Neural progenitor cell (in vitro differentiated cells): ENCODE measurements around the gene GLMP. TPM values are rescaled to one million over a fixed set of nuclear protein-coding genes. Genes with fewer than 3 reads are reported as not detected.

Experiments used
- DNase-seq: peaks from one replicate; pipeline ENCODE4 v3.0.0-alpha.2; 2016; ENCODE audit warnings: low spot score
- H2AFZ ChIP-seq: fragments of 200-600 bp; sonication (generic); replicated peaks from 2 replicates; pipeline ENCODE4 v1.6.1; 2016; ENCODE audit warnings: antibody characterized with exemption
- H3F3A ChIP-seq: fragments of 200-600 bp; sonication (generic); 2 replicates; pipeline ENCODE4 v1.6.1; 2016; ENCODE audit warnings: antibody characterized with exemption, low read depth
- H3K27ac ChIP-seq: fragments of 200-600 bp; sonication (generic); 2 replicates; pipeline ENCODE4 v1.5.1; 2016; ENCODE audit warnings: mild to moderate bottlenecking
- H3K27me3 ChIP-seq: fragments of 200-600 bp; sonication (generic); 2 replicates; pipeline ENCODE4 v1.6.1; 2016; ENCODE audit warnings: mild to moderate bottlenecking, moderate library complexity
- H3K36me3 ChIP-seq: fragments of 200-600 bp; sonication (generic); 2 replicates; pipeline ENCODE4 v1.5.1; 2016
- H3K4me1 ChIP-seq: fragments of 200-600 bp; sonication (generic); 2 replicates; pipeline ENCODE4 v1.6.1; 2016; ENCODE audit warnings: mixed run types
- H3K4me2 ChIP-seq: fragments of 200-600 bp; sonication (generic); 2 replicates; pipeline ENCODE4 v1.6.1; 2016
- H3K4me3 ChIP-seq: fragments of 200-600 bp; sonication (generic); 2 replicates; pipeline ENCODE4 v1.5.1; 2016
- H3K79me2 ChIP-seq: fragments of 200-600 bp; sonication (generic); 2 replicates; pipeline ENCODE4 v1.6.1; 2016; ENCODE audit warnings: low read depth
- H3K9ac ChIP-seq: fragments of 200-600 bp; sonication (generic); 2 replicates; pipeline ENCODE4 v1.6.1; 2016
- H3K9me3 ChIP-seq: fragments of 200-600 bp; sonication (generic); 2 replicates; pipeline ENCODE4 v1.5.1; 2016; ENCODE audit warnings: low read depth
- H4K20me1 ChIP-seq: fragments of 200-600 bp; sonication (generic); 2 replicates; pipeline ENCODE4 v1.6.1; 2016; ENCODE audit warnings: low read depth
- H3K27ac Mint-ChIP-seq: 3 replicates; pipeline ENCODE4 v1.8.0; 2021; ENCODE audit warnings: mixed read lengths
- H3K27me3 Mint-ChIP-seq: 2 replicates; pipeline ENCODE4 v1.8.0; 2022; ENCODE audit warnings: low read depth, mild to moderate bottlenecking, inconsistent platforms, moderate library complexity, mixed read lengths; ENCODE audit not compliant: insufficient read depth
- H3K36me3 Mint-ChIP-seq: 3 replicates; pipeline ENCODE4 v1.8.0; 2021; ENCODE audit warnings: mixed read lengths
- H3K4me1 Mint-ChIP-seq: 3 replicates; pipeline ENCODE4 v1.8.0; 2021; ENCODE audit warnings: mixed read lengths
- H3K4me3 Mint-ChIP-seq: 3 replicates; pipeline ENCODE4 v1.8.0; 2021; ENCODE audit warnings: mild to moderate bottlenecking, moderate library complexity, mixed read lengths
- H3K9me3 Mint-ChIP-seq: 3 replicates; pipeline ENCODE4 v1.8.0; 2020; ENCODE audit warnings: mixed read lengths
- CTCF ChIP-seq: fragments of 200-600 bp; sonication (generic); IDR thresholded peaks from 2 replicates; pipeline ENCODE4 v1.5.1; 2017; ENCODE audit warnings: antibody characterized with exemption, mild to moderate bottlenecking
- EZH2 ChIP-seq: fragments of 200-600 bp; sonication (generic); IDR thresholded peaks from 2 replicates; pipeline ENCODE4 v1.6.1; 2017; ENCODE audit warnings: antibody characterized with exemption, mild to moderate bottlenecking, moderate library complexity
- EZH2phosphoT487 ChIP-seq: fragments of 200-600 bp; sonication (generic); IDR thresholded peaks from 2 replicates; pipeline ENCODE4 v1.6.1; 2017; ENCODE audit warnings: antibody characterized with exemption
- total RNA-seq: library from RNA; depleted of rRNA; stranded (reverse); fragments of >200 nt; gene quantifications from 2 replicates; pipeline ENCODE4 v1.2.3, GENCODE V29; 2015; ENCODE audit warnings: low replicate concordance

GLMP gene
- total RNA-seq, 1 donor from 2014 or later: 38.7 TPM

- H3K27me3 ChIP-seq: no peaks in the 10 kb centered on the region
- TF ChIP-seq EZH2phosphoT487 (no peak), CTCF (no peak), EZH2 (no peak)
- H3K4me3 ChIP-seq: no peak overlapping the region
- no peak overlapping the region for H3K27ac ChIP-seq
- Mint-ChIP-seq H3K4me1 (no peaks in the 10 kb centered on the region), H3K27ac (peak overlapping the region; percentile 30), H3K4me3 (no peak overlapping the region), H3K27me3 (no peaks in the 10 kb centered on the region), H3K36me3 (peaks cover 43% of the 10 kb centered on the region), H3K9me3 (no peaks in the 10 kb centered on the region)
- H3K4me2 ChIP-seq: no peak overlapping the region
- no peaks in the 10 kb centered on the region for H3K4me1 ChIP-seq
- H3K9me3 ChIP-seq: no peaks in the 10 kb centered on the region
- peaks cover 5% of the 10 kb centered on the region for H3K36me3 ChIP-seq
- H3F3A ChIP-seq: no peaks in the 10 kb centered on the region
- no peak overlapping the region for H3K9ac ChIP-seq
- H4K20me1 ChIP-seq: no peaks in the 10 kb centered on the region
- H3K79me2 ChIP-seq: no peaks in the 10 kb centered on the region
- no peak for DNase-seq
- H2AFZ ChIP-seq: no peak overlapping the region
Measured at GRCh38 chr1:156260896-156261295, 34.6 kb downstream of the GLMP start.

- peaks cover 36% of the 10 kb centered on the region for H3K36me3 Mint-ChIP-seq
- Histone ChIP-seq H3K4me3 (no peak overlapping the region), H2AFZ (no peak overlapping the region), H4K20me1 (no peaks in the 10 kb centered on the region), H3K27me3 (no peaks in the 10 kb centered on the region), H3F3A (no peaks in the 10 kb centered on the region), H3K36me3 (peaks cover 5% of the 10 kb centered on the region), H3K4me1 (no peaks in the 10 kb centered on the region), H3K9ac (no peak overlapping the region), H3K27ac (no peak overlapping the region), H3K79me2 (no peaks in the 10 kb centered on the region), H3K4me2 (no peak overlapping the region), H3K9me3 (no peaks in the 10 kb centered on the region)
- peak; percentile 19 for DNase-seq
- no peaks in the 10 kb centered on the region for H3K27me3 Mint-ChIP-seq
- H3K9me3 Mint-ChIP-seq: no peaks in the 10 kb centered on the region
- no peaks in the 10 kb centered on the region for H3K4me1 Mint-ChIP-seq
- TF ChIP-seq EZH2: no peak
- TF ChIP-seq CTCF: no peak
- TF ChIP-seq EZH2phosphoT487: no peak
- no peak overlapping the region for H3K4me3 Mint-ChIP-seq
- peak overlapping the region; percentile 47 for H3K27ac Mint-ChIP-seq
Measured at GRCh38 chr1:156259805-156260204, 35.7 kb downstream of the GLMP start.

- Histone ChIP-seq H3K4me1 (no peaks in the 10 kb centered on the region), H4K20me1 (peaks cover 4% of the 10 kb centered on the region), H3K36me3 (peaks cover 5% of the 10 kb centered on the region), H3K9me3 (no peaks in the 10 kb centered on the region), H2AFZ (no peak overlapping the region), H3K27me3 (no peaks in the 10 kb centered on the region), H3K9ac (no peak overlapping the region), H3K4me2 (no peak overlapping the region), H3F3A (no peaks in the 10 kb centered on the region), H3K4me3 (no peak overlapping the region), H3K79me2 (no peaks in the 10 kb centered on the region), H3K27ac (no peak overlapping the region)
- no peak for DNase-seq
- Mint-ChIP-seq H3K27me3 (no peaks in the 10 kb centered on the region), H3K36me3 (peaks cover 35% of the 10 kb centered on the region), H3K4me3 (no peak overlapping the region), H3K9me3 (no peaks in the 10 kb centered on the region), H3K4me1 (no peaks in the 10 kb centered on the region), H3K27ac (no peak overlapping the region)
- no peak for TF ChIP-seq EZH2
- TF ChIP-seq EZH2phosphoT487: no peak
- TF ChIP-seq CTCF: no peak
Measured at GRCh38 chr1:156258859-156259258, 36.6 kb downstream of the GLMP start.
